ENCODE measurements around the gene MYO3B.
A peak's percentile ranks its signal among the peaks of the same experiment; 100 is the strongest.

The MYO3B gene

GRCh38 chr2:170152421-170152820 lies 25.5 kb upstream of the MYO3B start:
- H3K4me3 ChIP-seq (ENCODE audit: low read depth, low read length), result no peak overlapping the region
- TF ChIP-seq CTCF (conservative IDR thresholded peaks at IDR 0.05; ENCODE audit: low read depth, low read length), result no peak
- DNase-seq (ENCODE audit: low read depth), result no peak

GRCh38 chr2:170155022-170155722 lies 22.8 kb upstream of the MYO3B start:
- peak; percentile 11 for TF ChIP-seq CTCF (conservative IDR thresholded peaks at IDR 0.05; ENCODE audit: low read depth, low read length)
- DNase-seq (ENCODE audit: low read depth), result peak; percentile 63
- H3K4me3 ChIP-seq (ENCODE audit: low read depth, low read length), result no peak overlapping the region

GRCh38 chr2:170155723-170156253 lies 22.2 kb upstream of the MYO3B start:
- no peak overlapping the region for H3K4me3 ChIP-seq (ENCODE audit: low read depth, low read length)
- DNase-seq (ENCODE audit: low read depth), result no peak
- no peak for TF ChIP-seq CTCF (conservative IDR thresholded peaks at IDR 0.05; ENCODE audit: low read depth, low read length)

GRCh38 chr2:170156592-170156991 lies 21.4 kb upstream of the MYO3B start:
- no peak for TF ChIP-seq CTCF (conservative IDR thresholded peaks at IDR 0.05; ENCODE audit: low read depth, low read length)
- H3K4me3 ChIP-seq (ENCODE audit: low read depth, low read length), result no peak overlapping the region
- DNase-seq (ENCODE audit: low read depth), result no peak

GRCh38 chr2:170157025-170157684 lies 20.8 kb upstream of the MYO3B start:
- TF ChIP-seq CTCF (conservative IDR thresholded peaks at IDR 0.05; ENCODE audit: low read depth, low read length), result no peak
- H3K4me3 ChIP-seq (ENCODE audit: low read depth, low read length), result no peak overlapping the region
- peak; percentile 55 for DNase-seq (ENCODE audit: low read depth)

GRCh38 chr2:170159060-170159459 lies 18.9 kb upstream of the MYO3B start:
- TF ChIP-seq CTCF (conservative IDR thresholded peaks at IDR 0.05; ENCODE audit: low read depth, low read length), result no peak
- DNase-seq (ENCODE audit: low read depth), result no peak
- H3K4me3 ChIP-seq (ENCODE audit: low read depth, low read length), result no peak overlapping the region
